ENCODE data around the gene CARD9.
"Not testable (repeated sequence)": the region's sequence is repeated elsewhere in the genome, so short reads cannot be mapped to it uniquely, and the experiment has no call there.

CARD9 gene

DNA sequence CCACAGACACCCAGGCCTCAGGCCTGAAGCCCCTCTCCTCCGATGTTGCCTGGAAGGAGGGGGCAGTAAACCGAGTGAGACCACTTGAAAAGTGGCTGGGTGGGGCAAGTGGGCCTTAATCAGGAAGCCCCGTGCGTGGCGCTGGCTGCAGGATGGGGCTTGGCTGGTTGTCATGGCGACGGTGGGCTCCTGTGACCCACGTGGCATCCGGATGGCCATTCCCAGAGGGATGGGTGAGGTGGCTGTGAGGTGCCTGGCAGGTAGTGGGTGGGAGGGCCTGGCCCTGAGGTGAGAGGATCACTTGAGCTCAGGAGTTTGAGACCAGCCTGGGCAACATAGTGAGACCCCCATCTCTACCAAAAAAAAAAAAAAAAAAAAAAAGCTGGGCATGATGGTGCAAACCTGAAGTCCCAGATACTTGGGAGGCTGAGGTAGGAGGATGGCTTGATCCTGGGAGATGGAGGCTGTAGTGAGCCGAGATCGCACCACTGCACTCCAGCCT is 40.9 kb downstream of the CARD9 start:
- DNase-seq, result no peak

DNA sequence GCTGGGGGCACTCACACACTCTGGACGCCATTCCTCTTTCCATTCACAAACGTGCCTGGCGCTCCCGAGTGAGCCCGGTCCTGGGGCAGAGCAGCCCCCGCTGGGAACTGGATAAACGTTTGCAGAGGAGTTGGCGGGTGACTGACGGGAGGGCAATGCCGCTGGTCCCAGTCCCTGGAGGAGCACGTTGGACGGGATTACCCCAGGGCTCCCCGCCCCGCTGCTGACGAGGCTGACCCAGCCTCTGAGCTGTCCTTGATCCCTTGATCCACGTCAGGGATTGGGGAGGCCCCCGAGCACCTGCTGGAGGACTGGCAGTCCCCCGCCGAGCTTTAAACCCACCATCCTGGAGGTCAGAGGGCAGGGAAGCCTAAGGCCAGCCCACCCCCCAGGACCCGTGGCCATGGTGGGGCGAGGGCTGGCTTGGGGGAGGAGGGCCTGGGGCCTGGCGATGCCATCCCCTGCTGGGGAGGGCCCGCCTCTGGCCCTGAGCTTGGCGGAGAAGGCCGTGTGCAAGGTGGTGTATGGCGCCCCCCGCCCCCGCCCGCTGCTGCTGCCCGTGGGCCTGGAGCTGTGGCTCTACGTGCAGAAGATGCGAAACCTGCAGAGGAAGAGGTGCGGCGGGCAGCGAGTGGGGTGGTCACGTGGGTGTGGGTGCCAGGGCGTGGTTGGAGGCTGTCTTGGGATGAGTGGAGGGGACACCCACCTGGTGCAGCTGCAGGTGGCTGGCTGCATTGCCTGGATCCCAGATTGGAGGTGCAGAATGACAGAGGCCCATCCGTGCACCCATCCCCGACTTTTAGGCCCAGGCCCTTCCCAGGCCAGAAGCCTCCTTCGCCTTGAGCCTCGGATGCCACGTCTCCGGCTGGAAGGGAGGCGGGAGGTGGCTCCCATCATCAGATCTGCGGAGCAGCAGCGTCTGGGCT is 41.6 kb downstream of the CARD9 start:
- no peak for DNase-seq

DNA sequence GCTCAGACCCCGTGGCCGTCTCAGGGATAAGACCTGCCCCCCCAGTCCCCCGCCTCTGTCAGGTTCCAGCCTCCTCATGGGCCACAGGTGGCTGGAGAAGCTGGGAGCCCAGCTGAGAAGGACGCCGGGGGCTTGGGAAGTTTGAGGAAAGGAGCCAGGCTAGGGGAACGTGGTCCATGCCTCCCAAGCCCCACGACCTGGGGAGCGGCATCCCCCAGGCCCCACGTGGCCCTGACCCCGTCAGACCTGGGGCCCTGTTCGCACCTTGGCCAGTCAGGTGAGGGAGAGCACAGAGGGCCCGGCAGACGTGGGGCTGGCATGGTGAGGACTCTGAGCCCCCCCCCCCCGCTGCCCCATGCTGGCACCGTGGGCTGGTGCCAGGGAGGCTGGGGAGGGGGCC is 42.4 kb downstream of the CARD9 start:
- no peak for DNase-seq

DNA sequence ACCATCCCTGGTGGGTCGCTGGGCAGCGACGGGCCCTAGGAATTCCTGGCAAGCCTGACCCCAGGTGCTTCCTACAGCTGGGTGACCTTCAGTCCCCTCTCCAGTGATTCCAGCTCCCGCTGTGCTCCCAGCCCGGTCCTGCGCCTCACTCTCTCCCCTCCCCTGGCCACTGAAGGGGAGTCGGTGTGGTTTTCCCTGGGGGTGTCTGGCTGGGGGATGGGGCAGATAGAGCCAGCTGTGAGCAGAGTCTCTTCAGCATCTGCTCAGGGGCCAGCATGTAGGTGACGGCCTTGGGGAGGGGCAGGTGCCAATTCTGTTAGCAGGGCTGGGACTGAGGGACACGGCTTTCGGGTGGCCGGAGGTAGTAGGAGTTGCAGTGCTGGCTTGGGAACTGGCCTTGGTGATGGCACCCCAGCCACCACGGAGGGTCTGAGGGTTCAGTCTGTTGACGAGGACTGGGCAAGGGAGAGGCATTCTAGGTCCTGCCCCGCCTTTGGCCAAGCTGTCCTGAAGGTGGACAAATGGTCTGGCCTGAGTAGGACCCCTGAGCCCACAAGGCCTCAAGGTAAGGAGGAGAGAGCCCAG is 43.0 kb downstream of the CARD9 start:
- DNase-seq, result no peak

DNA sequence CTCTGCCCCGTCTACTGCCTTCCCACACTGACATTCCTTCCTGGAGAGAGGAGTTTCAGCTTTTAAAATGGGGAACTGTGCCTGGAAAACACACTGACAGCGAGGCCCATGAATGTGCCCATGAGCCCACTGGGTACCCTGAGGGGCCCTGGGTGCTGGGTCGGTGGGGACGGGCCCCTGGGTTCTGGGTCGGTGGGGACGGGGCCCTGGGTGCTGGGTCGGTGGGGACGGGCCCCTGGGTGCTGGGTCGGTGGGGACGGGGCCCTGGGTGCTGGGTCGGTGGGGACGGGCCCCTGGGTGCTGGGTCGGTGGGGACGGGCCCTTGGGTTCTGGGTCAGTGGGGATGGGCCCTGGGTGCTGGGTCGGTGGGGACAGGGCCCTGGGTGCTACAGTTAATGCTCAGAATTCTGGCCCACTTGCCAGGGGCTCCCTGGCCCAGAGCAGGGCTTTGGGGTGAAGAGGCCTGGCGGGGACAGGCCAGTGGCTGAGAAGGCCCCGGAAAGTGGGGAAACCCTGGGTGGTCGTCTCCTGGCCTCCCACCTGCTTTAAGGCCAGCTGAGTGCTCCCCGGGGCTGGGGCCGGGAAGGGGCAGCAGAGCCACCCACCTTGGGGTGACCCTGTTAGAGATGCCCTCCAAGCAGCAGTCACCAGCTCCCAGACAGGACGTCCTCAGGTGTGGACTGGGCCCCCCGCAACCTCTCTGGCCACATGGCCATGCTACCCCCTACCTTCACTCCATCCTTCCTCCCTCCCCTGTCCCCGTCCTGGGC is 43.6 kb downstream of the CARD9 start:
- DNase-seq, result no peak

DNA sequence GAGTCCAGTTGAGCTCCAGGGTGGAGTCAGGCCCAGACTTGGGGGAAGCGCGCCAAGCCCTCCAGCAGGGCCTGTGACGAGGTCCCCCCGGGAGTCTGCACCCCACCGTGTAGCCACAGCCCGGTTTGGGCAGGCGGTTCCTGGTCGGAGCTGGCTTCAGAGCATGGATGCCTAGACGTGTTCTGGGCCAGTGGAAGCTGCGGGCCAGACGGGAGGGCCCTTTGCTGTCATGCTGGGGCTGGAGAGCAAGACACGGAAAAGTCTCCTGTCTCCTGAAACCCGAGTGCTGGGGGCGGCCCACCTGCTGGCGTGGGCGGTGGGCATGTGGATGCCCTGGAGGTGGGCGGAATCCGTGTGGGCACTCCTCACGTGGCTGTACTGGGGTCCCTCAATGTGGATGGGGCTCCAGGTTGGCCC is 44.2 kb downstream of the CARD9 start:
- DNase-seq, result no peak

DNA sequence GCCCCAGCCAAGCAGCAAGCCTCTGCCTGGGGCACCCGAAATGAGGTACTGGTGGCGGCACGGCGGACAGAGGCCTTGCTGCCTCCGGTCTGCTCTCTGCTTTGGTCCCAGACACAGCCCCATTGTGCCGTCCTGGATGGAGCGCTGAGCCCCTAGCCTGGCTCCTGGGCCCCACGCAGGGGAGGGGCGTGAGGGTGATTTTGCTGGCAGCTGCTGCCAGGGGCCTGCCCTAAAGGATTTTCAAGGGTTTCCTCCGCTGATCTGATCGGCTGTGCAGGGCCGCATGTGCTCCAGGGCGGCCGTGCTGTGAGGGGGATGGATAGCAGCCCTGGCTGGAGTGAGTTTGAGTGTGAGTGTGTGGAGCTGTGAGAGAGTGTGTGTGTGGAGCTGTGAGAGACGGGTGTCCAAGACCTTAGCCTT is 44.8 kb downstream of the CARD9 start:
- no peak for DNase-seq

DNA sequence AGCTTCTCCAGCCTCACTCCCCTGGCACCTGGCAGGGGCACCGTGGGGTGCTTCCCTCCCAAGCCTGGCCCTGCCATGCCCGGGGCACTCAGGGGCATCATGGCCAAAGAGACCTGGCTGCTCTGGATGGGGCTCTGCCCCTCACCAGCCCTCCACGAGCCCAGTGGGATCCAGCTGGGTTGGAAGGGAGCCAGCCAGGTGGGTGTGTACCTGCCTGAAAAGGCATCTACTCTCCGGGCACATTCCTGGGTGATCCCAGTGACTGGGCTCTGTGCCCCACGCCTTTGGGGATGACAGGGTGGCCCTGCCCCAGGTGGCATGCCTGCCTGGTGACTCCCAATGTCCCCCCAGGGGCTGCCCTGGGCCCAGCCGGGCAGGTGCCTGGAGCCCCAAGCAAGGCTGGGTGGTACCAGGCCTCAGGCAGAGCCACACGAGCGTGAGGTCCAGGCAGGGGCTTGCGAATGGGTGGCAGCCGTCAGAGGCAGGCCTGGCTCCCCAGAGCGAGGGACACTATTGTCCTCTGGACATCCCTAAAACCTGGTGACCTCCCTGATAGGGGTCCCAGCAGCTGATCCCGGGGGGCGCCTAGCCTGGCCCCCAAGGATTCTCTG is 45.4 kb downstream of the CARD9 start:
- DNase-seq, result no peak

DNA sequence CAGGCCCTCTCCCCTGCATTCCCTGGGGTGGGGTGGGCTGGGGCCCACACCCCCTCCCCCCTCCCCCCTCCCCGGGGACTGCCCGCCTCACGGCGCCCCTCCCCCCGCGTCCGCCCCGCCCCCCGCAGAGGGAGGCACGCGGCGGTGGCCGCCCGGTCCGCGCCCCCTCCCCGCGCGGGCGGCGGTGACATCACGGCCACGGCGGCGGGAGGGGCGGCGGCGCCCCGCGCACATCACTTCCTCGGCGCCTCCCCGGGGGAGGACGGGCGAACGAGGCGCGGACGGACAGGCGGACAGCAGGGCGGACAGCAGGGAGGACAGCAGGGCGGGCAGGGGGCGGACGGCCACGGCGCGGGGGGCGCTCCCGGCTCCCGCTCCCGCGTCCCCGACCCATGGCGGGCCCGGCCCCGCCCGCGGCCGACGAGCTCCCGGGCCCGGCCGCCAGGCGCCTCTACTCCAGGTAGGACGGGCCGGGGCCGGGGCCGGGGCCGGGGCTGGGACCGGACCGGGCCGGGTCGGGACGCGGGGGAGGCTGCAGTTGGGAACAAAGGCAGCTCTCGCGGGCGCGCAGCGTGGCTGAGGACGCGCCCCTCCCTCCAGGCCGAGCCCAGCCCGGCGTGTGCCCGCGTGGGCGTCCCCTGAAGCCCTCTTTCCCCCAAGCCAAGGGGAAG is 46.0 kb downstream of the CARD9 start, which contains the start of gene GPSM1:
TSS of gene GPSM1 (plus strand) at position 236 of the 671 bp plus-strand sequence. CDS start at position 393, 157 bp downstream.
- DNase-seq, result peak; percentile 49

DNA sequence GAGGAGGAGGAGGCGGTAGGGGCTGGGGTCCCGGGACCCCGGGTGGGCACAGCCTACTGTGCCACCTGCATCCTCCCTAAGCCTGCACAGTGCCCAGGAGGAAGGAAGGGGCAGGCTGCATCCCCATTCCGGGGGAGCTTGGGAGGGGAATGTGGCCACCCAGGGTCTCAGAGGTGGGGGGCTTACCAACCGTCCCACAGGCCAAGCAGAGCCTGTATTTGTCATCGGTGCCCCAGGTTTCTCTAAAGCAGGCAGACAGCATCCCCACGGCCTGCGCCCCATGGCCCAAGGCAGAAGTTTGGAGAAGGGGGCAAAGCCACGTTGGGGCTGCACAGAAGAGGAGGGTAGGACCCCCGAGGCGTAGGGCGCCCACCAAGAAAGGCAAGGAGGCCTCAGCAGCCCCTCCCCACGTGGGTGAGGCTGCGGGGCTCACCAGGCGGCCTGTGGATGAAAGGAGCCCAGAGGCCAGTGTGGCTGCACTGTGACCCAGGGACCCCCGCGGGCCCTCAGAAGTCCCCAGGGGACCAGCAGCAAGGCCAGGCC is 46.6 kb downstream of the CARD9 start:
- no peak for DNase-seq

DNA sequence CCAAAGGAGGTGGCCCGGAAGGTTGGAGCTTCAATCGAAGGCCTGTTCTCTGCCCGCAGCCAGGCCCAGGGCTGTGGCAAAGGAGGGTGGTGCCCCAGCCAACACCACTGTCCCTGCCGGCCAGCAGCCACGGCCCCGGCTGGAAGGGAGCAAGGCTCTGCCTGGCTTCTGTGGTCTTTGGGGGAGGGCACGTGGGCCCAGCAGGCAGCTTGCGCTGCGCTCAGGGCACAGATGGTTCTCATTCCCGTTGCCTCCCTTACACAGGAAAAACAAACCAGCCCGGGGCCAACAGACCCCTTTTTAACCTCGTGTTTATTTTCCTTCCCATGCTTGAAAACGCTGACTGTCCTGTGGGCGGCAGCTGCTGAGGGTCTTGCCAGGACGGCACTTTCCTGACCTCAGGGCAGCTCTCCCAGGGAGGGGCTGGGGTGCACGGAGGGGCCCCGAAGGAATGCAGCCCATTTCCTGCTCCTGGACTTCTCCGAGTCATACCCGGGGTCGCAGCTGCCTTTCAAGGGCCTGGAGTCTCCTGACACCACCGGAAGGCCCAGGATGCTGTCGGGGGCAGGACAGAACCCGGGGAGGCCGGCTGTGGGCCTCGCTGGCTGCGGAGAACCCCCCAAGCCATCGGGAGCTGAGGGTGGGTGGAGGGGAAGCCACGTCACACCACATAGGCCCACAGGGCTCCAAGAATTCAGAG is 47.3 kb downstream of the CARD9 start:
- no peak for DNase-seq

DNA sequence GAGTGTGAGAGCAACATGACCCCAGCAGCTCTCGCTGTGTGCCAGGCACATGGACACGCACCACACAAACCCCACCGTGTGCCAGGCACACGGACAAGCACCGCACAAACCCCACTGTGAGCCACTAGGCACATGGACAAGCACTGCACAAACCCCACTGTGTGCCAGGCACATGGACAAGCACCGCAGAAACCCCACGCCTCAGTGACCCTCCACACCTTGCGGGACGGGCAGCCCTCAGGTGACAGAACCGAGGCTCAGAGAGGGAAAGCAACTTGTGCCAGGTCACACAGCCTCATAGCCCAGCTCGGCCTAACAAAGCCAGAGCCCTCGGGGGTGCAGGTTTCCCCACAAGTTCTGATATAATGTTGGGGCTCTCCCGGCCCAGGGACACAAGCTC is 48.1 kb downstream of the CARD9 start:
- DNase-seq, result no peak

DNA sequence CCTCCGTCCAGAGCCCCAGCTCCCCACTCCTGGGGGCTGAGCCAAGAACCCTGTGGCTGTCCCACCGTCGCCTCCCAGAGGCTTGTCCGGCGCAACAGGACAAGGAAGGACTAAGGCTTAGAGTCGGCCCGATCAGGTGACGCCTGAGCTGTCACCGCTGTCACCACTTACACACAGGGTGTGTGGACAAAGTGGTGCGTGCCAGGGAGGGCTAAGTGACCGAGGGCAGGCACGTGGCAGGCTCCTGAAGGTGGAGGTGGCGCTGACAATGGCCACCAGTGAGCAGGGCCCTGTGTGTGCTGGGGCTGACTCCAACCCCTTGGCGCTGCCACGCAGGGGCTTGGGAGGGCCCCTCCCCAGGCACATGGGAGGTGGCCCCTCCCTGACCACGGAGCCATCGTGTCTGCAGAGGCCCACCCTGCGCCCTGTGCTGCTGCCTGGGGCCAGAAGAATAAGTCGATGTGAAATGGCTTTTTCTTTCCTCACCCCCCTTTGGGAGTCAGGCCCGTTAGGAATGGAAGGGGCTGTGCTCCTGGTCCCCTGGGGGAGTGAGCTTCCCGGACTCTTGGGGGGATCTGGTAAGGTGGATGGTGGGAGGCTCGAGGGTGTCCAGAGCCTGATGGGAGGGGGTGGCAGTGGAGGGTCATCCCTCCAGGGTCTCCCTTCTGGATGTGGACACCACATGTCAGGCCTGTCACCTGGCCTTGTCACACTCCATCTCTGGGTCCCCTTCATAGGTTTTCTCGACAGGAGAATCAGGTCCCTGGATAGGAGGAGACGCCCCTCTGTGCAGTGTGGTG is 48.8 kb downstream of the CARD9 start:
- DNase-seq, result no peak

DNA sequence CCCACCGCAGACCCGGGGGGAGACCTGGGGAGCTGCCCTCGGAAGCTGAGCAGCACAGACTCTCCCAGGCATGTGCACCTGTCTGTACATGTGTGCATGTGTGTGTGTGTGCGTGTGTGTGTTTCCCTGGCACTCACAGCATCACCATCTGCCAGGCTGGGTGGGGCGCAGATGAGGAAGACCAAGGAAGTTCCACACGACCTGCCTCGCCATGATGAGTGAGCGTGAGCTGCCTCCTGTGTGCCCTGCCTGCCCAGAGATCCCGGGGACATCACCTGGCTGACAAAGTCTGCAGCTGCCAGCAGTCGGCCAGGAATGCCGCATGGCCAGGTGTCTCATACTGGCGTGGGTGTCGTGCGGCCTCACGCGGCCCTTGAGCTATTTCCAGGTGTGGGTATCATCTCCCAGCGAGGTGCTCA is 50.1 kb downstream of the CARD9 start:
- DNase-seq, result no peak

DNA sequence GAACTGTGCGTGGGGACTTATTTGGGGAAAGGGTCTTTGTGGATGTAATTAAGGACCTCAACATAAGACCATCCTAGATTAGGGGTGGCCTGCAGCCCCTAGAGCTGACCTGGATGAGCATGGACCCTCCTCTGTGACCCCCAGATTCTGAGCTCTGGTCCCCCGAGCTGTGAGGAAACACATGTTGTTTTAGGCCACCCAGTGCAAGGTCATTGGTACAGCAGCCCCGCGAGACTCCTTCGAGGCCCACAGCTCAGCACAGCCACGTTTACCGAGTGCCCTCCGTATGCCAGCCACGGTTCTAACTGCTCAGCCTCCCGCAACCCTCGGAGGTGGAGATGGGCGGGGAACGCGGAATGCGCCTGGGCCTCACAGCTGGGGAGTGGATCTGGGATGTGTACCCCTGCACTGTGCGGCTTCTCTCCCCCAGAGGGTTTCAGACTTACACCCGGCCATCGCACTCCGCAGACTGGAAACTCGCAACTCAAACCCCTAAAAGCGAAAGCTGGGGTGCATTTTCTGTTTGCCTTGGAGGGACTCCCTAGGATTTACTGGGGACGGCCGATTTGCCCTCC is 50.6 kb downstream of the CARD9 start:
- no peak for DNase-seq

DNA sequence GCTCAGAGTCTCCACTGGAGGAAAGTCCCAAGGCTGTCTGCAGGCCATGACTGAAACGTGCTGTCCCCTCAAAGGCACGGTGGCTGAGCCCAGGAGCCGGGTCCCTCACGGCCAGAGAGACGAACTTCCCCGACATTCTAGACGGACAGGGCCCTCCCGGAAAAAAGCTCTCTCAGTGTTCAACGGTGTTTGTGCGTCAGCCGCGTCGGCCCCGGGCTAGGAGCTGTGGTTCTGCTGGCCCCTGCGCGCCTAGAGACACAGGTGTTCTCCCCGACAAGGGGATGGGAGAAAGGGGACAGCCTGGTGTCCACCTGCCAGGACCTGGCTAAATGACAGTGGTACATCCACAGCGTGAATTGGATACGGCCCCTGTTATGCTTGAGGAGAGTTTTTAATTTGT is 51.9 kb downstream of the CARD9 start:
- no peak for DNase-seq

DNA sequence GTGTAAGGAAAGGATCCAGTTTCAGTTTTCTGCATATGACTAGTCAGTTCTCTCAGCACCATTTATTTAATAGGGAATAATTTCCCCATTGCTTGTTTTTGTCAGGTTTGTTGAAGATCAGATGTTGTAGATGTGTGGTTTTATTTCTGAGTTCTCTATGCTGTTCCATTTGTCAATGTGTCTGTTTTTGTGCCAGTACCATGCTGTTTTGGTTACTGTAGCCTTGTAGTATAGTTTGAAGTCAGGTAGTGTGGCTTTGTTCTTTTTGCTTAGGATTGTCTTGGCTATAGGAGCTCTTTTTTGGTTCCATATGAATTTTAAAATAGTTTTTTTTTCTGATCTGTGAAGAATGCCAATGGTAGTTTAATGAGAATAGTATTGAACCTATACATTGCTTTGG is 52.5 kb downstream of the CARD9 start:
- not testable (repeated sequence) for DNase-seq

DNA sequence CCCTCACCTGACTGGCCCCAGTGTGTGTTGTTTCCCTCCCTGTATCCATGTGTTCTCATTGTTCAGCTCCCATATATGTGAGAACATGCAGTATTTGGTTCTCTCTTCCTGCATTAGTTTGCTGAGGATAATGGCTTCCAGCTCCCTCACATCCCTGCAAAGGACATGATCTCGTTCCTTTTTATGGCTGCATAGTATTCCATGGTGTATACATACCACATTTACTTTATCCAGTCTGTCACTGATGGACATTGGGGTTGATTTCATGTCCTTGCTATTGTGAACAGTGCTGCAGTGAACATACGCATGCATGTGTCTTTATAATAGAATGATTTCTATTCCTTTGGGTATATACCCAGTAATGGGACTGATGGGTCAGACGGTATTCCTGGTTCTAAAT is 53.5 kb downstream of the CARD9 start:
- DNase-seq, result not testable (repeated sequence)

DNA sequence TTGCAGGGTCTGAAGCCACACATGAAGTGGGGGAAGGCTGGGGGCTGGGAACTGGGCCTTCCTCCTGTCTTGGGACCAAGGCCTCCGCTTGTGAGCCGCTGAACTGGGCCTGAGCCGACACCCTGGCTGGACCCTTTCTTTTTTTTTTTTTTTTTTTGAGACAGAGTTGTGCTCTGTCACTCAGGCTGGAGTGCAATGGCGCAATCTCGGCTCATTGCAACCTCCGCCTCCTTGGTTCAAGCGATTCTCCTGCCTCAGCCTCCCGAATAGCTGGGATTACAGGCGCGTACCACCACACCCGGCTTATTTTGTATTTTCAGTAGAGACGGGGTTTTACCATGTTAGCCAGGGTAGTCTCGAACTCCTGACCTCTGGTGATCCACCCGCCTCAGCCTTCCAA is 54.2 kb downstream of the CARD9 start:
- DNase-seq, result not testable (repeated sequence)

DNA sequence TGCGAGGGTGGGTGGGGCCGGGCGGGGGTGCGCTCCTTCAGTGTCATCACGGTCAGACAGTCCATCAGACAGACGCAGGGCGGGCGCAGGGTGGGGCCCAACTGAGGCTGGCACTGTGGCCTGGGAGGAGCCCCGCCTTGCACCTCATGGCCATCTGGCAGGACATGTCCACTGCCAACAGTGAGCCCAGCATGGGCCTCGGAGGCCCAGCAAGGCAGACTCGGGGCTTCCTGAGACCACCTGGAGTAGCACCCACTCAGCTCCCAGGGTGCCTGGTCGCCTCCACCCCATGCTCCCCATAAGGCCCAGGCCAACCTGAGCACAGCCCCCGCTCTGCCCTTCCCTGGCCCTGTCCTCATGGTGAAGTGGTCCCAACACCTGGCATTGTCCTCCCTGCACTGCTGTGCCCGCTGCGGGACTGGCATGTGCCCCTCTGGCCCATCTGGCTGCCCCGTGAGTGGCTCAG is 54.7 kb downstream of the CARD9 start:
- no peak for DNase-seq
